HCT116 (cell line): Measurements from ENCODE around the gene AARS1.
"Not testable (repeated sequence)": the region's sequence is repeated elsewhere in the genome, so short reads cannot be mapped to it uniquely, and the experiment has no call there.

Experiments
- POLR2A ChIP-seq: IDR thresholded peaks from 2 replicates; pipeline ENCODE4 v1.7.0; 2011; ENCODE audit warnings: borderline replicate concordance; ENCODE audit not compliant: insufficient read depth, insufficient read length; ENCODE audit errors: extremely low read depth
- TCF7L2 ChIP-seq: IDR thresholded peaks from 2 replicates; pipeline ENCODE4 v1.7.0; 2011; ENCODE audit warnings: borderline replicate concordance, inconsistent platforms; ENCODE audit not compliant: insufficient read depth, insufficient read length; ENCODE audit errors: extremely low read depth

- TF ChIP-seq TCF7L2, POLR2A: not testable (repeated sequence)
These were observed 84.5 kb downstream of the AARS1 start for GRCh38 chr16:70204668-70205405.
